ENCODE data around the gene PAPLN. TPM values are rescaled to one million over a fixed set of nuclear protein-coding genes. Genes with fewer than 3 reads are reported as not detected.

PAPLN gene
- total and polyA plus RNA-seq, 5 experiments from 2014 or later = 0.07 to 0.37 (median 0.10) TPM

GRCh38 chr14:73217411-73217810, 19.9 kb upstream of the PAPLN start:
- Mint-ChIP-seq H3K9me3 (no peaks in the 10 kb centered on the region), H3K4me1 (peaks cover 0 to 3% (median 0%) of the 10 kb centered on the region in 4 donors), H3K27ac (peak overlapping the region in 1 of 10 donors; percentile 0), H3K27me3 (no peaks in the 10 kb centered on the region), H3K4me3 (no peak overlapping the region), H3K36me3 (peaks cover 15 to 87% (median 43%) of the 10 kb centered on the region in 3 donors)
- POLR2A ChIA-PET = interaction anchor here (0.7 kb wide), 1 partner anchor 9 kb away, joined by 4 read pairs; no protein-coding TSS in a partner anchor
- ATAC-seq (no peak), DNase-seq (no peak)

- no peak overlapping the region for H3K4me3 Mint-ChIP-seq
- H3K36me3 Mint-ChIP-seq = peaks cover 12 to 83% (median 48%) of the 10 kb centered on the region in 3 donors
- no peaks in the 10 kb centered on the region for H3K9me3 Mint-ChIP-seq
- no peak for ATAC-seq
- no peak for DNase-seq
- H3K27me3 Mint-ChIP-seq = no peaks in the 10 kb centered on the region
- H3K4me1 Mint-ChIP-seq = peaks cover 0 to 3% (median under 1%) of the 10 kb centered on the region in 4 donors
- no peak overlapping the region for H3K27ac Mint-ChIP-seq
- POLR2A ChIA-PET = no interaction called here
Measured at GRCh38 chr14:73220061-73220460, 17.2 kb upstream of the PAPLN start.

GRCh38 chr14:73220634-73221033, 16.7 kb upstream of the PAPLN start:
- Mint-ChIP-seq H3K36me3 (peaks cover 12 to 80% (median 46%) of the 10 kb centered on the region in 3 donors), H3K4me1 (peaks cover 0 to 5% (median under 1%) of the 10 kb centered on the region in 4 donors), H3K4me3 (no peak overlapping the region), H3K27ac (peak overlapping the region in 1 of 10 donors; percentile 6), H3K9me3 (no peaks in the 10 kb centered on the region), H3K27me3 (no peaks in the 10 kb centered on the region)
- DNase-seq (no peak), ATAC-seq (no peak)
- POLR2A ChIA-PET = interaction anchor here (0.9 kb wide), 1 partner anchor 12 kb away, joined by 3 read pairs; no protein-coding TSS in a partner anchor

GRCh38 chr14:73221945-73222344, 15.4 kb upstream of the PAPLN start:
- ATAC-seq (no peak), DNase-seq (no peak)
- Mint-ChIP-seq H3K36me3 (peaks cover 12 to 81% (median 41%) of the 10 kb centered on the region in 3 donors), H3K4me1 (peaks cover 0 to 5% (median under 1%) of the 10 kb centered on the region in 4 donors), H3K9me3 (no peaks in the 10 kb centered on the region), H3K4me3 (no peak overlapping the region), H3K27ac (peak overlapping the region in 1 of 10 donors; percentile 19), H3K27me3 (no peaks in the 10 kb centered on the region)
- POLR2A ChIA-PET = no interaction called here

- no peak overlapping the region for H3K4me3 Mint-ChIP-seq
- no peaks in the 10 kb centered on the region for H3K9me3 Mint-ChIP-seq
- POLR2A ChIA-PET = no interaction called here
Measured at GRCh38 chr14:73223049-73223448, 14.3 kb upstream of the PAPLN start.

GRCh38 chr14:73225496-73225895, 11.8 kb upstream of the PAPLN start:
- Mint-ChIP-seq H3K9me3 (no peaks in the 10 kb centered on the region), H3K4me1 (peaks cover 0 to 5% (median under 1%) of the 10 kb centered on the region in 4 donors), H3K36me3 (peaks cover 0 to 59% (median 27%) of the 10 kb centered on the region in 3 donors), H3K27ac (no peak overlapping the region), H3K4me3 (no peak overlapping the region), H3K27me3 (no peaks in the 10 kb centered on the region)
- POLR2A ChIA-PET = no interaction called here
- DNase-seq (no peak), ATAC-seq (no peak)

More at GRCh38 chr14:73223049-73223448, 14.3 kb upstream of the PAPLN start:
- ATAC-seq (no peak), DNase-seq (no peak)
- Mint-ChIP-seq H3K36me3 (peaks cover 12 to 77% (median 37%) of the 10 kb centered on the region in 3 donors), H3K4me1 (peaks cover 0 to 5% (median under 1%) of the 10 kb centered on the region in 4 donors), H3K27me3 (no peaks in the 10 kb centered on the region), H3K27ac (peak overlapping the region in 2 of 10 donors; percentile 25 to 41)

- Mint-ChIP-seq H3K4me3 (no peak overlapping the region), H3K27me3 (peaks cover 2 to 7% (median 3%) of the 10 kb centered on the region in 5 donors), H3K4me1 (peaks cover 0 to 2% (median 0%) of the 10 kb centered on the region in 4 donors), H3K27ac (no peak overlapping the region), H3K9me3 (no peaks in the 10 kb centered on the region), H3K36me3 (peaks cover 0 to 33% (median 12%) of the 10 kb centered on the region in 3 donors)
- POLR2A ChIA-PET = no interaction called here
- ATAC-seq = no peak
- DNase-seq = no peak
Measured at GRCh38 chr14:73227812-73228781, 9.2 kb upstream of the PAPLN start.

GRCh38 chr14:73230051-73230450, 7.3 kb upstream of the PAPLN start:
- no peak overlapping the region for H3K27ac Mint-ChIP-seq
- ATAC-seq = no peak
- no peak for DNase-seq
- peaks cover 0 to 2% (median 0%) of the 10 kb centered on the region in 4 donors for H3K4me1 Mint-ChIP-seq
- peaks cover 11 to 27% (median 16%) of the 10 kb centered on the region in 5 donors for H3K27me3 Mint-ChIP-seq
- H3K4me3 Mint-ChIP-seq = no peak overlapping the region
- POLR2A ChIA-PET = no interaction called here
- no peaks in the 10 kb centered on the region for H3K9me3 Mint-ChIP-seq
- peaks cover 0 to 23% (median 6%) of the 10 kb centered on the region in 3 donors for H3K36me3 Mint-ChIP-seq

GRCh38 chr14:73231981-73232851, 5.1 kb upstream of the PAPLN start:
- POLR2A ChIA-PET = interaction anchor here (1.0 kb wide), 2 partner anchors 11 to 226 kb away, joined by 3 to 4 read pairs; partner anchors contain the start of gene NUMB
- no peak for ATAC-seq
- H3K36me3 Mint-ChIP-seq = peaks cover 0 to 14% (median 6%) of the 10 kb centered on the region in 3 donors
- peaks cover 4 to 14% (median 10%) of the 10 kb centered on the region in 4 donors for H3K4me1 Mint-ChIP-seq
- H3K27me3 Mint-ChIP-seq = peaks cover 23 to 48% (median 37%) of the 10 kb centered on the region in 5 donors
- no peak overlapping the region for H3K4me3 Mint-ChIP-seq
- H3K9me3 Mint-ChIP-seq = no peaks in the 10 kb centered on the region
- H3K27ac Mint-ChIP-seq = no peak overlapping the region
- DNase-seq = no peak

GRCh38 chr14:73232984-73233383, 4.3 kb upstream of the PAPLN start:
- H3K27ac Mint-ChIP-seq = no peak overlapping the region
- H3K9me3 Mint-ChIP-seq = no peaks in the 10 kb centered on the region
- H3K4me3 Mint-ChIP-seq = no peak overlapping the region
- POLR2A ChIA-PET = interaction anchor here (1.0 kb wide), 2 partner anchors 12 to 225 kb away, joined by 3 to 4 read pairs; partner anchors contain the start of gene NUMB
- ATAC-seq = no peak
- H3K27me3 Mint-ChIP-seq = peaks cover 23 to 51% (median 38%) of the 10 kb centered on the region in 5 donors
- H3K4me1 Mint-ChIP-seq = peaks cover 4 to 16% (median 11%) of the 10 kb centered on the region in 4 donors
- peaks cover 0 to 9% (median 5%) of the 10 kb centered on the region in 3 donors for H3K36me3 Mint-ChIP-seq
- DNase-seq = no peak

GRCh38 chr14:73233564-73233963, 3.7 kb upstream of the PAPLN start:
- H3K9me3 Mint-ChIP-seq = no peaks in the 10 kb centered on the region
- ATAC-seq (no peak), DNase-seq (no peak)
- peaks cover 4 to 17% (median 14%) of the 10 kb centered on the region in 4 donors for H3K4me1 Mint-ChIP-seq
- H3K27me3 Mint-ChIP-seq = peaks cover 27 to 53% (median 41%) of the 10 kb centered on the region in 5 donors
- POLR2A ChIA-PET = no interaction called here
- H3K4me3 Mint-ChIP-seq = no peak overlapping the region
- peaks cover 0 to 3% (median 0%) of the 10 kb centered on the region in 3 donors for H3K36me3 Mint-ChIP-seq
- no peak overlapping the region for H3K27ac Mint-ChIP-seq

- peaks cover 0 to 2% (median 0%) of the 10 kb centered on the region in 3 donors for H3K36me3 Mint-ChIP-seq
- POLR2A ChIA-PET = no interaction called here
- peaks cover 31 to 57% (median 44%) of the 10 kb centered on the region in 5 donors for H3K27me3 Mint-ChIP-seq
- H3K9me3 Mint-ChIP-seq = no peaks in the 10 kb centered on the region
- no peak for ATAC-seq
- no peak for DNase-seq
- no peak overlapping the region for H3K27ac Mint-ChIP-seq
- peaks cover 4 to 21% (median 15%) of the 10 kb centered on the region in 4 donors for H3K4me1 Mint-ChIP-seq
- H3K4me3 Mint-ChIP-seq = no peak overlapping the region
Measured at GRCh38 chr14:73234029-73234428, 3.3 kb upstream of the PAPLN start.

Measured in naive thymus-derived CD8-positive, alpha-beta T cell (primary cell).